IPS-15b (cell line): Measurements from ENCODE around the gene PEX7.
"Not testable (repeated sequence)": the region's sequence is repeated elsewhere in the genome, so short reads cannot be mapped to it uniquely, and the experiment has no call there.

Experiments
- H3K27me3 ChIP-seq: one replicate; pipeline ENCODE4 v1.6.1; 2013; ENCODE audit warnings: low read length; ENCODE audit not compliant: control insufficient read depth, insufficient read depth
- H3K36me3 ChIP-seq: one replicate; pipeline ENCODE4 v1.6.1; 2013; ENCODE audit warnings: low read length; ENCODE audit not compliant: control insufficient read depth, insufficient read depth
- H3K4me1 ChIP-seq: one replicate; pipeline ENCODE4 v1.6.1; 2013; ENCODE audit warnings: mild to moderate bottlenecking, low read length; ENCODE audit not compliant: control insufficient read depth, insufficient read depth
- H3K4me3 ChIP-seq: one replicate; pipeline ENCODE4 v1.5.1; 2013; ENCODE audit warnings: low read depth, low read length
- H3K9ac ChIP-seq: one replicate; pipeline ENCODE4 v1.6.1; 2013; ENCODE audit warnings: low read depth, mild to moderate bottlenecking, low read length
- H3K9me3 ChIP-seq: one replicate; pipeline ENCODE4 v1.6.1; 2013; ENCODE audit warnings: mild to moderate bottlenecking, low read length; ENCODE audit not compliant: control insufficient read depth, insufficient read depth

PEX7 gene

GRCh38 chr6:136792410-136793262, 29.8 kb upstream of the PEX7 start, which contains the start of gene MAP3K5:
Gene MAP3K5, minus strand, starts transcription at chr6:136792477. Its CDS starts 320 bp downstream, at chr6:136792157.
- Histone ChIP-seq H3K4me3 (peak within 1 kb of the TSS; percentile 84), H3K9me3 (no peaks in the 10 kb centered on the region), H3K27me3 (peaks cover 31% of the 10 kb centered on the region), H3K36me3 (no peaks in the 10 kb centered on the region), H3K4me1 (no peaks in the 10 kb centered on the region), H3K9ac (peak within 1 kb of the TSS; percentile 73)

DNA sequence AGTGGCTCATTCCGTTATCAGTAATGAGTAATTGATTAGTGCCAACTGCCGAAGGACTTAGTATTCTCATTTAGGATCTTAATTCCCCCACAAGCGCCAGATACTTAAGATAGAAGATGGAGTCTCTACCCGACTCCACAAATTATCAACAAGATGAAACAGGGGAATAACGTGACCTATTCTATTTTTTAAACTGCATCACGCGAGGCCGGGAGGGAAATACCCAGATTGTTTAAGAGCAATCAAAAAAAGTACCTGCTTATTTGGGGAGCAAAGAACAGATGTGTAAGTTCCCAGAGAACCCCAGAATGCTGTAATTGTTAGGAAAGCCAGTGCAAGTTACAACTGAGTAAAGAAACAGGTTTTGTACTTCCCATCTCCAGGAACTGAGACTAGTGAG, 29.0 kb upstream of the PEX7 start:
- H3K4me1 ChIP-seq, result no peaks in the 10 kb centered on the region
- H3K9ac ChIP-seq, result no peak overlapping the region
- peaks cover 31% of the 10 kb centered on the region for H3K27me3 ChIP-seq
- no peaks in the 10 kb centered on the region for H3K36me3 ChIP-seq
- no peaks in the 10 kb centered on the region for H3K9me3 ChIP-seq
- H3K4me3 ChIP-seq, result peak overlapping the region; percentile 84

DNA sequence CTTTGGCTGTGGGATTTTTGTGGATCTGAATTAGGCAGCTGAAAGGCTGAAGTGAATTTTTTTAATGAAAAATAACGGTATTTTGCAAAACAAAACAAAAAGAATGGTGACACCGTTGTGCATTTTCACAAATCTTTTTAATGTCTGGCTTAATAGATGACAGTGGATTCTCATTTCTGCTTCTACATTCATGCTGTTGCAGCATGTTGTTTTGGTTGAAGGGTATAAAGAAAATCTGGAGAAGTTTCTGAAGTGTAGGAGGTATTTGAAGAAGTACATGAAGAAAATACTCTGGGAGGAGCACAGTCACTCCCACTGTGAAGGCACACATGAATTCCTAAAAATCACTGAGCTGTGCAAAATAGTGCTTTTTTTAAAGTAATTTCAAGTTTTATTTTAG, 27.0 kb upstream of the PEX7 start:
- Histone ChIP-seq H3K27me3 (peaks cover 22% of the 10 kb centered on the region), H3K36me3 (no peaks in the 10 kb centered on the region), H3K4me1 (no peaks in the 10 kb centered on the region), H3K4me3 (no peak overlapping the region), H3K9ac (no peak overlapping the region), H3K9me3 (no peaks in the 10 kb centered on the region)

DNA sequence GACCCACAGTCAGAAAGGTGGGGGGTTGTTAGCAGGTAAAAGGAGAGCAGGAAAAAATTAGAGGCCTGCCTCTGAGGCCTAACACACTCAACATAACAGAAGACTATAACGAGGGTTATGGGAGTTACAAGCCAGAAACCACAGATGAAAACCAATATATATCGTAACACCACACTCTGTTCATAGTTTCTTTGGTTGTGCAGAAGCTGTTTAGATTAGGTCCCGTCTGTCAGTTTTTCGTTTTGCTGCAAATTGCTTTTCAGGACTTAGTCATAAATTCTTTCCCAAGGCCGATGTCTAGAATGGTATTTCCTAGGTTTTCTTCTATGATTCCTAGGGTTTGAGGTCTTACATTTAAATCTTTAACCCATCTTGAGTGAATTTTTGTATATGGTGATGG, 26.4 kb upstream of the PEX7 start:
- H3K27me3 ChIP-seq, result peaks cover 16% of the 10 kb centered on the region
- no peak overlapping the region for H3K4me3 ChIP-seq
- H3K9me3 ChIP-seq, result no peaks in the 10 kb centered on the region

DNA sequence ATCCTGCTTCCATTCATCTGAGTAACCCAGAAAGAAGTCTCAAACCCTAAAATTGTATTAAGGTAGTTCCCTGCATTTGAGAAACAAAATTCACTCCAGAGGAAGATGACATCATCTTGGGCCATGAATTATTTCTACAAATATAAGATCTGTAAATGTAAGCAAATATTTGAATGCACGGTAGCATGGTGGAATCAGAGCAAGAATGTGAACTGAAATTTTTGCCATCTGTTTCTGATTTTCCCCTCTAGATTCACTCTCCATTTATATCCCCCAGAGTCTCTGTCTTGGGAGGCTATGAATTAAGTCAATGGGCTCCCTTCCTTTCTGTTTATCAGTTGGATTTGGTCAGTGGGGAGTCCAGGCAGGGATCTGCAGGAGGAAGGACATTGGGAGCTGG, 24.3 kb upstream of the PEX7 start:
- Histone ChIP-seq H3K36me3 (no peaks in the 10 kb centered on the region), H3K9me3 (no peaks in the 10 kb centered on the region), H3K27me3 (peaks cover 6% of the 10 kb centered on the region), H3K4me1 (no peaks in the 10 kb centered on the region), H3K4me3 (no peak overlapping the region), H3K9ac (no peak overlapping the region)

More for the DNA sequence above, 26.4 kb upstream of the PEX7 start:
- Histone ChIP-seq H3K9ac (no peak overlapping the region), H3K4me1 (no peaks in the 10 kb centered on the region), H3K36me3 (no peaks in the 10 kb centered on the region)

GRCh38 chr6:136801581-136801980, 20.8 kb upstream of the PEX7 start:
- Histone ChIP-seq H3K36me3 (no peaks in the 10 kb centered on the region), H3K9me3 (no peaks in the 10 kb centered on the region), H3K9ac (no peak overlapping the region), H3K4me3 (no peak overlapping the region), H3K4me1 (no peaks in the 10 kb centered on the region), H3K27me3 (no peaks in the 10 kb centered on the region)

- H3K4me1 ChIP-seq, result no peaks in the 10 kb centered on the region
- H3K9ac ChIP-seq, result no peak overlapping the region
- no peaks in the 10 kb centered on the region for H3K36me3 ChIP-seq
- H3K4me3 ChIP-seq, result no peak overlapping the region
- H3K9me3 ChIP-seq, result no peaks in the 10 kb centered on the region
- no peaks in the 10 kb centered on the region for H3K27me3 ChIP-seq
These were observed 18.8 kb upstream of the PEX7 start for GRCh38 chr6:136803608-136804007.

DNA sequence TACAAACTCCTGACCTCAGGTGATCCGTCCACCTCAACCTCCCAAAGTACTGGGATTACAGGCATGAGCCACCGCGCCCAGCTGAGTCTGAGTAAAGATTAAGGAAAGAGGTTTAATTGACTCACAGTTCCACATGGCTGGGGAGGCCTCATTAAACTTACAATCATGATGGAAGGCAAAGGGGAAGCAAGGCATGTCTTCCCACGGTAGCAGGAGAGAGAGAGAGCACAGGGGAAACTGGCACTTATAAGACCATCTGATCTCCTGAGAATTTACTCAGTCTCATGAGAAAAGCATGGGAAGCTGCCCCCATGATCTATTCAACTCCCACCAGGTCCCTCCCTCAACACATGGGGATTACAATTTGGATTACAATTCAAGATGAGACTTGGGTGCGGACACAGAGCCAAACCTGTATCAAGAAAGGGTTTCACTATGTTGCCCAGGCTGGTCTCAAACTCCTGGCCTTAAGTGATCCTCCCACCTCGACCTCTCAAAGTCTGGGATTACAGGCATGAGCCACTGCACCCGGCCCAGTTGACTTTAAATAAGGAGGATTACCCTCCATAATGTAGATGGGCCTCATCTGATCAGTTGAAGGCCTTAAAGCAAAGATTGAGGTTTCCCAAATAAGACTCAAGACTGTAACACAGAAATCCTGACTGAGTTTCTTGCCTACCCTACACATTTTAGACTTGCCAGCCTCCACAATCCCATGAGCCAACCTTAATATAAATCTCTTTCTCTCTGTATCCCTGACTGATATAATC, 13.1 kb upstream of the PEX7 start:
- Histone ChIP-seq H3K27me3 (no peaks in the 10 kb centered on the region), H3K4me3 (no peak overlapping the region), H3K4me1 (no peaks in the 10 kb centered on the region), H3K36me3 (no peaks in the 10 kb centered on the region), H3K9ac (no peak overlapping the region), H3K9me3 (no peaks in the 10 kb centered on the region)

- H3K9ac ChIP-seq, result no peak overlapping the region
- H3K4me3 ChIP-seq, result no peak overlapping the region
- H3K36me3 ChIP-seq, result no peaks in the 10 kb centered on the region
- H3K9me3 ChIP-seq, result no peaks in the 10 kb centered on the region
- no peaks in the 10 kb centered on the region for H3K27me3 ChIP-seq
- H3K4me1 ChIP-seq, result no peaks in the 10 kb centered on the region
These were observed 11.1 kb upstream of the PEX7 start for GRCh38 chr6:136811272-136811671.

DNA sequence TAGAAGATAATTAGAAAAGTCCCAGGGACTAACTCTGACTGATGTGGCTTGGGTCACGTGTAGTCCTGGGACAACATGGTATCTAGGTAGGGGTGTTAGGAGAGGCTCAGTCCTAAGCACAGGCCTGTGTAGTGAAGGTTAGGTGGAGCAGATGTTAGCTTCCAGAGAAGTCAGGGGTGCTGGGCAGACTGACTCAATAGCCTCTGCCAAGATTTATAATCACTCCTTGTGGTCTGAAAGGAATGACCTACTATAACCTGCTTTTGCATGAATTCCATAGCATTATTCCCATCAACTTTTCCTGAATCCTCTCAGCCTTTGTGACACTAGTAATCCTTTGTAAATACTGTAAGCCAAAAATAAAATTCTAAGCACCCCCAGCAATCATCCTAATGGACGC, 10.2 kb upstream of the PEX7 start:
- no peak overlapping the region for H3K9ac ChIP-seq
- no peaks in the 10 kb centered on the region for H3K36me3 ChIP-seq
- H3K27me3 ChIP-seq, result no peaks in the 10 kb centered on the region
- no peak overlapping the region for H3K4me3 ChIP-seq
- no peaks in the 10 kb centered on the region for H3K9me3 ChIP-seq
- no peaks in the 10 kb centered on the region for H3K4me1 ChIP-seq

DNA sequence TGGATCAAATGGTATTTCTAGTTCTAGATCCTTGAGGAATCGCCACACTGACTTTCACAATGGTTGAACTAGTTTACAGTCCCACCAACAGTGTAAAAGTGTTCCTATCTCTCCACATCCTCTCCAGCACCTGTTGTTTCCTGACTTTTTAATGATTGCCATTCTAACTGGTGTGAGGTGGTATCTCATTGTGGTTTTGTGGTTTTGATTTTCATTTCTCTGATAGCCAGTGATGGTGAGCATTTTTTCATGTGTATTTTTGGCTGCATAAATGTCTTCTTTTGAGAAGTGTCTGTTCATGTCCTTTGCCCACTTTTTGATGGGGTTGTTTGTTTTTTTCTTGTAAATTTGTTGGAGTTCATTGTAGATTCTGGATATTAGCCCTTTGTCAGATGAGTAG, 6.8 kb upstream of the PEX7 start:
- not testable (repeated sequence) for H3K4me1 ChIP-seq, H3K4me3 ChIP-seq, H3K36me3 ChIP-seq, H3K9me3 ChIP-seq, H3K9ac ChIP-seq, H3K27me3 ChIP-seq

- no peaks in the 10 kb centered on the region for H3K4me1 ChIP-seq
- no peak overlapping the region for H3K9ac ChIP-seq
- H3K27me3 ChIP-seq, result no peaks in the 10 kb centered on the region
- no peak overlapping the region for H3K4me3 ChIP-seq
- H3K36me3 ChIP-seq, result no peaks in the 10 kb centered on the region
- H3K9me3 ChIP-seq, result no peaks in the 10 kb centered on the region
These were observed 5.7 kb upstream of the PEX7 start for GRCh38 chr6:136816656-136817055.
